HepG2 (cell line): ENCODE measurements around the gene FAHD1. TPM values are rescaled to one million over a fixed set of nuclear protein-coding genes. Genes with fewer than 3 reads are reported as not detected.

Experiments used
- HDAC1 ChIP-seq: sonication (generic); formaldehyde crosslinking; IDR thresholded peaks from 2 replicates; pipeline ENCODE4 v1.5.1; 2020; ENCODE audit warnings: mild to moderate bottlenecking, missing genetic modification reagents
- LRRFIP1 ChIP-seq: sonication (generic); formaldehyde crosslinking; conservative IDR thresholded peaks from 2 replicates; pipeline ENCODE4 v1.4.0; 2020; ENCODE audit warnings: missing genetic modification reagents
- MYC ChIP-seq: sonication (generic); formaldehyde crosslinking; IDR thresholded peaks from 2 replicates; pipeline ENCODE4 v1.9.0; 2021; ENCODE audit warnings: missing genetic modification reagents, borderline replicate concordance
- NKX3-1 ChIP-seq: sonication (generic); formaldehyde crosslinking; IDR thresholded peaks from 2 replicates; pipeline ENCODE4 v1.5.0; 2020; ENCODE audit warnings: missing genetic modification reagents
- PRPF4 ChIP-seq: fragments of 200-400 bp; formaldehyde crosslinking; IDR thresholded peaks from 2 replicates; pipeline ENCODE4 v1.6.1; 2016; ENCODE audit warnings: low read length, low read depth; ENCODE audit not compliant: poor library complexity, severe bottlenecking
- ZBTB26 ChIP-seq: IDR thresholded peaks from 2 replicates; pipeline ENCODE4 v1.6.1; 2016; ENCODE audit warnings: missing compliant biosample characterization, missing genetic modification reagents, borderline replicate concordance
- ZKSCAN1 ChIP-seq: fragments of 150-350 bp; IDR thresholded peaks from 2 replicates; pipeline ENCODE4 v1.6.1; 2014; ENCODE audit warnings: low read length
- ZNF251 ChIP-seq: sonication (generic); formaldehyde crosslinking; IDR thresholded peaks from 2 replicates; pipeline ENCODE4 v1.9.0; 2021; ENCODE audit warnings: mild to moderate bottlenecking, missing genetic modification reagents
- ZNF292 ChIP-seq: sonication (generic); formaldehyde crosslinking; IDR thresholded peaks from 2 replicates; pipeline ENCODE4 v1.8.1; 2022; ENCODE audit warnings: mild to moderate bottlenecking, low read depth, missing genetic modification reagents, borderline replicate concordance
- ZNF639 ChIP-seq: conservative IDR thresholded peaks from 2 replicates; pipeline ENCODE4 v1.6.1; 2018; ENCODE audit warnings: missing genetic modification reagents
- ZNF737 ChIP-seq: sonication (generic); formaldehyde crosslinking; IDR thresholded peaks from 2 replicates; pipeline ENCODE4 v1.5.0; 2020; ENCODE audit warnings: missing genetic modification reagents, mild to moderate bottlenecking, borderline replicate concordance
- polyA plus RNA-seq, 8 experiments: library from polyadenylated mRNA; depleted of rRNA in 3 of 8; stranded (reverse) in 7 of 8; unstranded in 1 of 8; fragments of >200 nt; fragmentation: Illumina TruSeq in 4 of 8; extraction: Trizol in 4 of 8; gene quantifications; 2 replicates each; pipeline versions ENCODE4 v1.2.1 to v1.2.3, GENCODE V29; 2011 to 2016; ENCODE audit warnings: low read depth in 4 of 8, missing spikeins in 1 of 8, mixed read lengths in 1 of 8; ENCODE audit not compliant: insufficient read depth in 1 of 8
- total RNA-seq, 5 experiments: library from RNA; depleted of rRNA; stranded (reverse); fragments of >200 nt; fragmentation: Illumina TruSeq; extraction: Trizol; gene quantifications; 2 replicates each; pipeline ENCODE4 v1.2.3, GENCODE V29; 2016; ENCODE audit warnings: low read depth in 1 of 5
- TF ChIP-seq, protein P1 (sequence below): sonication (generic); formaldehyde crosslinking; IDR thresholded peaks from 2 replicates; pipeline ENCODE4 v1.5.0; 2020; ENCODE audit warnings: missing genetic modification reagents
- TF ChIP-seq, protein P2 (sequence below): sonication (generic); formaldehyde crosslinking; IDR thresholded peaks from 2 replicates; pipeline ENCODE4 v1.4.0; 2020; ENCODE audit warnings: missing genetic modification reagents, borderline replicate concordance
- TF ChIP-seq, protein P3 (sequence below): sonication (generic); formaldehyde crosslinking; IDR thresholded peaks from 2 replicates; pipeline ENCODE4 v1.9.0; 2021; ENCODE audit warnings: mild to moderate bottlenecking, missing genetic modification reagents

FAHD1 gene
- total and polyA plus RNA-seq, 2 of the 13 experiments (the other 11 are each of a cell fraction or from before 2014, with no cell fraction given), result 39.0 to 45.3 TPM

- TF ChIP-seq LRRFIP1 (no peak), NKX3-1 (peak; percentile 86; the same call in 1 of the 2 replicates), ZNF292 (CRISPR knock-in tag) (peak; percentile 82; the same call in 1 of the 2 replicates), ZNF251 (CRISPR knock-in tag) (no peak), MYC (CRISPR knock-in tag) (peak; percentile 76; the same call in 1 of the 2 replicates), ZNF737 (CRISPR knock-in tag) (no peak), ZNF639 (no peak), HDAC1 (peak; percentile 86), PRPF4 (no peak), ZBTB26 (CRISPR knock-in tag) (no peak), ZKSCAN1 (0 out of 2 replicates have a peak, but pooled peaks have one; percentile 51)
- TF ChIP-seq, protein P1, sequence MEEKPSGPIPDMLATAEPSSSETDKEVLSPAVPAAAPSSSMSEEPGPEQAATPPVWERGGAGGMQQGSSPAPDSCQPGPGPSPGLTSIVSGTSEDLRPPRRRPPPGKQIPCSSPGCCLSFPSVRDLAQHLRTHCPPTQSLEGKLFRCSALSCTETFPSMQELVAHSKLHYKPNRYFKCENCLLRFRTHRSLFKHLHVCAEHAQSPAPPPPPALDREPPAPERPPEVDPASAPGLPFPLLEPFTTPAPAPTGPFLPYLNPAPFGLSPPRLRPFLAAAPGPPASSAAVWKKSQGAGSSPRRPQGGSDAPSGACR (CRISPR knock-in tag), result no peak
- TF ChIP-seq, protein P2, sequence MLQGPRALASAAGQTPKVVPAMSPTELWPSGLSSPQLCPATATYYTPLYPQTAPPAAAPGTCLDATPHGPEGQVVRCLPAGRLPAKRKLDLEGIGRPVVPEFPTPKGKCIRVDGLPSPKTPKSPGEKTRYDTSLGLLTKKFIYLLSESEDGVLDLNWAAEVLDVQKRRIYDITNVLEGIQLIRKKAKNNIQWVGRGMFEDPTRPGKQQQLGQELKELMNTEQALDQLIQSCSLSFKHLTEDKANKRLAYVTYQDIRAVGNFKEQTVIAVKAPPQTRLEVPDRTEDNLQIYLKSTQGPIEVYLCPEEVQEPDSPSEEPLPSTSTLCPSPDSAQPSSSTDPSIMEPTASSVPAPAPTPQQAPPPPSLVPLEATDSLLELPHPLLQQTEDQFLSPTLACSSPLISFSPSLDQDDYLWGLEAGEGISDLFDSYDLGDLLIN (CRISPR knock-in tag), result peak; percentile 67; the same call in 1 of the 2 replicates
- TF ChIP-seq, protein P3, sequence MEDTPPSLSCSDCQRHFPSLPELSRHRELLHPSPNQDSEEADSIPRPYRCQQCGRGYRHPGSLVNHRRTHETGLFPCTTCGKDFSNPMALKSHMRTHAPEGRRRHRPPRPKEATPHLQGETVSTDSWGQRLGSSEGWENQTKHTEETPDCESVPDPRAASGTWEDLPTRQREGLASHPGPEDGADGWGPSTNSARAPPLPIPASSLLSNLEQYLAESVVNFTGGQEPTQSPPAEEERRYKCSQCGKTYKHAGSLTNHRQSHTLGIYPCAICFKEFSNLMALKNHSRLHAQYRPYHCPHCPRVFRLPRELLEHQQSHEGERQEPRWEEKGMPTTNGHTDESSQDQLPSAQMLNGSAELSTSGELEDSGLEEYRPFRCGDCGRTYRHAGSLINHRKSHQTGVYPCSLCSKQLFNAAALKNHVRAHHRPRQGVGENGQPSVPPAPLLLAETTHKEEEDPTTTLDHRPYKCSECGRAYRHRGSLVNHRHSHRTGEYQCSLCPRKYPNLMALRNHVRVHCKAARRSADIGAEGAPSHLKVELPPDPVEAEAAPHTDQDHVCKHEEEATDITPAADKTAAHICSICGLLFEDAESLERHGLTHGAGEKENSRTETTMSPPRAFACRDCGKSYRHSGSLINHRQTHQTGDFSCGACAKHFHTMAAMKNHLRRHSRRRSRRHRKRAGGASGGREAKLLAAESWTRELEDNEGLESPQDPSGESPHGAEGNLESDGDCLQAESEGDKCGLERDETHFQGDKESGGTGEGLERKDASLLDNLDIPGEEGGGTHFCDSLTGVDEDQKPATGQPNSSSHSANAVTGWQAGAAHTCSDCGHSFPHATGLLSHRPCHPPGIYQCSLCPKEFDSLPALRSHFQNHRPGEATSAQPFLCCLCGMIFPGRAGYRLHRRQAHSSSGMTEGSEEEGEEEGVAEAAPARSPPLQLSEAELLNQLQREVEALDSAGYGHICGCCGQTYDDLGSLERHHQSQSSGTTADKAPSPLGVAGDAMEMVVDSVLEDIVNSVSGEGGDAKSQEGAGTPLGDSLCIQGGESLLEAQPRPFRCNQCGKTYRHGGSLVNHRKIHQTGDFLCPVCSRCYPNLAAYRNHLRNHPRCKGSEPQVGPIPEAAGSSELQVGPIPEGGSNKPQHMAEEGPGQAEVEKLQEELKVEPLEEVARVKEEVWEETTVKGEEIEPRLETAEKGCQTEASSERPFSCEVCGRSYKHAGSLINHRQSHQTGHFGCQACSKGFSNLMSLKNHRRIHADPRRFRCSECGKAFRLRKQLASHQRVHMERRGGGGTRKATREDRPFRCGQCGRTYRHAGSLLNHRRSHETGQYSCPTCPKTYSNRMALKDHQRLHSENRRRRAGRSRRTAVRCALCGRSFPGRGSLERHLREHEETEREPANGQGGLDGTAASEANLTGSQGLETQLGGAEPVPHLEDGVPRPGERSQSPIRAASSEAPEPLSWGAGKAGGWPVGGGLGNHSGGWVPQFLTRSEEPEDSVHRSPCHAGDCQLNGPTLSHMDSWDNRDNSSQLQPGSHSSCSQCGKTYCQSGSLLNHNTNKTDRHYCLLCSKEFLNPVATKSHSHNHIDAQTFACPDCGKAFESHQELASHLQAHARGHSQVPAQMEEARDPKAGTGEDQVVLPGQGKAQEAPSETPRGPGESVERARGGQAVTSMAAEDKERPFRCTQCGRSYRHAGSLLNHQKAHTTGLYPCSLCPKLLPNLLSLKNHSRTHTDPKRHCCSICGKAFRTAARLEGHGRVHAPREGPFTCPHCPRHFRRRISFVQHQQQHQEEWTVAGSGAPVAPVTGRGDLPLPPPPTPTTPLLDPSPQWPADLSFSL (CRISPR knock-in tag), result peak; percentile 37; the same call in 1 of the 2 replicates
Measured at GRCh38 chr16:1832838-1833454, 5.9 kb downstream of the FAHD1 start (continued).
